CD14-positive monocyte (primary cell): Measurements from ENCODE around the gene STK33. TPM values are rescaled to one million over a fixed set of nuclear protein-coding genes. Genes with fewer than 3 reads are reported as not detected.

Source experiments
- DNase-seq, 3 donors: peaks; one replicate each; pipeline ENCODE4 v3.0.0-alpha.2; 2011 to 2022
- H2AFZ ChIP-seq: 2 replicates; pipeline ENCODE4 v1.6.0; 2012; ENCODE audit warnings: mild to moderate bottlenecking, low read depth, low read length, inconsistent platforms; ENCODE audit not compliant: insufficient read depth, poor library complexity, severe bottlenecking
- H3K27ac ChIP-seq, 2 donors: 1 replicate in 1 of 2; 2 replicates in 1 of 2; pipeline ENCODE4 v1.5.1; 2012 to 2013; ENCODE audit warnings: low read length in 2 of 2, control low read depth in 1 of 2, inconsistent platforms in 1 of 2, low read depth in 1 of 2, mild to moderate bottlenecking in 1 of 2
- H3K27me3 ChIP-seq, 2 donors: one replicate each; pipeline versions ENCODE4 v1.6.0 to v1.6.1; 2011 to 2013; ENCODE audit warnings: low read length in 2 of 2; ENCODE audit not compliant: control insufficient read depth in 2 of 2, insufficient read depth in 2 of 2
- H3K36me3 ChIP-seq, 2 donors: replicated peaks in 1 of 2; 1 replicate in 1 of 2; 2 replicates in 1 of 2; pipeline versions ENCODE4 v1.5.1 to v1.6.1; 2012 to 2013; ENCODE audit warnings: low read length in 2 of 2, control low read depth in 1 of 2, inconsistent platforms in 1 of 2, mild to moderate bottlenecking in 1 of 2; ENCODE audit not compliant: insufficient read depth in 2 of 2, control insufficient read depth in 1 of 2
- H3K4me1 ChIP-seq, 2 donors: 1 replicate in 1 of 2; 2 replicates in 1 of 2; pipeline versions ENCODE4 v1.5.1 to v1.6.1; 2012 to 2013; ENCODE audit warnings: low read length in 2 of 2, control low read depth in 1 of 2, inconsistent platforms in 1 of 2, mild to moderate bottlenecking in 1 of 2, moderate library complexity in 1 of 2; ENCODE audit not compliant: insufficient read depth in 2 of 2, control insufficient read depth in 1 of 2
- H3K4me2 ChIP-seq: replicated peaks from 2 replicates; pipeline ENCODE3; 2012; ENCODE audit warnings: low read length, moderate library complexity, mild to moderate bottlenecking; ENCODE audit not compliant: poor library complexity, severe bottlenecking; ENCODE audit errors: extremely low read depth
- H3K4me3 ChIP-seq, 3 experiments: fragments of 200-600 bp in 1 of 3; sonication (generic) in 1 of 3; replicated peaks in 1 of 3; 1 replicate in 2 of 3; 2 replicates in 1 of 3; pipeline ENCODE4 v1.5.1; 2011 to 2013; ENCODE audit warnings: low read length in 3 of 3, mild to moderate bottlenecking in 3 of 3, control low read depth in 2 of 3, low read depth in 2 of 3, inconsistent platforms in 1 of 3, moderate library complexity in 1 of 3
- H3K79me2 ChIP-seq: 2 replicates; pipeline ENCODE4 v1.6.0; 2012; ENCODE audit warnings: mild to moderate bottlenecking, control low read depth, inconsistent platforms, low read length, moderate library complexity; ENCODE audit not compliant: insufficient read depth
- H3K9ac ChIP-seq: 2 replicates; pipeline ENCODE4 v1.6.0; 2017; ENCODE audit warnings: low read length, mild to moderate bottlenecking; ENCODE audit not compliant: insufficient read depth, poor library complexity, severe bottlenecking
- H3K9me3 ChIP-seq, 2 donors: replicated peaks in 1 of 2; 1 replicate in 1 of 2; 2 replicates in 1 of 2; pipeline versions ENCODE4 v1.5.1 to v1.6.1; 2012 to 2013; ENCODE audit warnings: low read length in 2 of 2, control low read depth in 1 of 2; ENCODE audit not compliant: control insufficient read depth in 1 of 2, insufficient read depth in 1 of 2
- H4K20me1 ChIP-seq: 2 replicates; pipeline ENCODE4 v1.6.0; 2012; ENCODE audit warnings: mild to moderate bottlenecking, low read length, control low read depth, moderate library complexity; ENCODE audit not compliant: insufficient read depth
- H3K27ac Mint-ChIP-seq, 7 donors: one replicate each; pipeline ENCODE4 v1.8.0; 2020; ENCODE audit warnings: mild to moderate bottlenecking in 7 of 7, mixed read lengths in 7 of 7, moderate library complexity in 6 of 7, inconsistent platforms in 2 of 7
- H3K27me3 Mint-ChIP-seq, 3 donors: one replicate each; pipeline ENCODE4 v1.8.0; 2021 to 2022; ENCODE audit warnings: low read depth in 3 of 3, mild to moderate bottlenecking in 3 of 3, mixed read lengths in 3 of 3, moderate library complexity in 3 of 3, inconsistent platforms in 1 of 3
- H3K36me3 Mint-ChIP-seq, 2 donors: one replicate each; pipeline ENCODE4 v1.8.0; 2020; ENCODE audit warnings: mixed read lengths in 2 of 2, inconsistent platforms in 1 of 2, mild to moderate bottlenecking in 1 of 2
- H3K4me1 Mint-ChIP-seq: one replicate; pipeline ENCODE4 v1.8.0; 2020; ENCODE audit warnings: mild to moderate bottlenecking, mixed read lengths
- H3K4me3 Mint-ChIP-seq, 2 donors: one replicate each; pipeline ENCODE4 v1.8.0; 2020; ENCODE audit warnings: mild to moderate bottlenecking in 2 of 2, mixed read lengths in 2 of 2, moderate library complexity in 1 of 2
- H3K9me3 Mint-ChIP-seq, 7 donors: one replicate each; pipeline ENCODE4 v1.8.0; 2020 to 2022; ENCODE audit warnings: mixed read lengths in 7 of 7, mild to moderate bottlenecking in 6 of 7, moderate library complexity in 6 of 7, inconsistent platforms in 2 of 7
- WGBS: methylation state at CpG from one replicate; pipeline ENCODE4 v1.1.5; 2013; ENCODE audit warnings: missing lambda C conversion rate; ENCODE audit not compliant: insufficient coverage; 5-methylcytosine and 5-hydroxymethylcytosine counted together
- intact Hi-C, 2 donors: fragments of 100-400 bp; cut with micrococcal nuclease; formaldehyde crosslinking; loops; one replicate each; pipeline versions ENCODE4 v1.15.0 to v1.15.1; 2023
- polyA plus RNA-seq, 3 donors: library from polyadenylated mRNA; depleted of rRNA in 1 of 3; unstranded in 2 of 3; stranded (reverse) in 1 of 3; fragments of 300-500 nt in 2 of 3; fragments of >200 nt in 1 of 3; fragmentation: Illumina TruSeq in 2 of 3; gene quantifications; 1 replicate in 2 of 3; 2 replicates in 1 of 3; pipeline ENCODE4 v1.2.3, GENCODE V29; 2012 to 2021
- TF ChIP-seq, protein P1 (sequence below): fragments of 200-600 bp; IDR thresholded peaks from one replicate; pipeline ENCODE4 v1.8.0; 2022; ENCODE audit warnings: antibody characterized with exemption, mild to moderate bottlenecking

STK33 gene
- polyA plus RNA-seq, 3 donors, result not detected

DNA sequence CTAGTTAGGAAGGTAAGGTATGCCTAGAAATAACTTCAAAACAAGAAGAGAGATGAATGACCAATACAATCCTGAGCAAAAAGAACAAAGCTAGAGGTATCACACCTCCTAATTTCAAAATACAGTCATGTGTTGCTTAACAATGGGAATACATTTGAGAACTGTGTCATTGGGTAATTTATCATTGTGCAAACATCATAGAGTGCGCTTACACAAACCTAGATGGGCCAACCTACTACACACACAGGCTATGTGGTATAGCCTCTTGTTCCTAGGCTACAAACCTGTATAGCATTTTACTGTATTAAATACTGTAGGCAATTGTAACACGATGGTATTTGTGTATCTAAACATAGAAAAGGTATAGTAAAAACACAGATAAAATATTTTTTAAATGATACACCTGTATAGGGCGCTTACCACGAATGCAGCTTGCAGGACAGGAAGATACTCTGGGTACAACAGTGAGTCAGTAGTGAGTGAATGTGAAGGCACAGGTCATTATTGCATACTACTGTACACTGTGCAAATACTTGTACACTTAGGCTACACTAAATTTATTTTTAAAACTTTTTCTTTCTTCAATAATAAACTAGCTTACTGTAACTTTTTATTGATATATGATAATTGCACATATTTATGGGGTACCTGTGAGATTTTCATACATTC is 48.2 kb downstream of the STK33 start:
- H3K9me3 Mint-ChIP-seq, result peaks cover 0 to 10% (median 4%) of the 10 kb centered on the region in 7 donors
- H3K27me3 ChIP-seq, result no peaks in the 10 kb centered on the region
- no peaks in the 10 kb centered on the region for H3K36me3 ChIP-seq
- H3K27ac Mint-ChIP-seq, result no peak overlapping the region
- TF ChIP-seq, protein P1, sequence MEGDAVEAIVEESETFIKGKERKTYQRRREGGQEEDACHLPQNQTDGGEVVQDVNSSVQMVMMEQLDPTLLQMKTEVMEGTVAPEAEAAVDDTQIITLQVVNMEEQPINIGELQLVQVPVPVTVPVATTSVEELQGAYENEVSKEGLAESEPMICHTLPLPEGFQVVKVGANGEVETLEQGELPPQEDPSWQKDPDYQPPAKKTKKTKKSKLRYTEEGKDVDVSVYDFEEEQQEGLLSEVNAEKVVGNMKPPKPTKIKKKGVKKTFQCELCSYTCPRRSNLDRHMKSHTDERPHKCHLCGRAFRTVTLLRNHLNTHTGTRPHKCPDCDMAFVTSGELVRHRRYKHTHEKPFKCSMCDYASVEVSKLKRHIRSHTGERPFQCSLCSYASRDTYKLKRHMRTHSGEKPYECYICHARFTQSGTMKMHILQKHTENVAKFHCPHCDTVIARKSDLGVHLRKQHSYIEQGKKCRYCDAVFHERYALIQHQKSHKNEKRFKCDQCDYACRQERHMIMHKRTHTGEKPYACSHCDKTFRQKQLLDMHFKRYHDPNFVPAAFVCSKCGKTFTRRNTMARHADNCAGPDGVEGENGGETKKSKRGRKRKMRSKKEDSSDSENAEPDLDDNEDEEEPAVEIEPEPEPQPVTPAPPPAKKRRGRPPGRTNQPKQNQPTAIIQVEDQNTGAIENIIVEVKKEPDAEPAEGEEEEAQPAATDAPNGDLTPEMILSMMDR, result no peak
- H3K4me2 ChIP-seq, result no peak overlapping the region
- H4K20me1 ChIP-seq, result no peaks in the 10 kb centered on the region
- no peak overlapping the region for H3K4me3 Mint-ChIP-seq
- no peak overlapping the region for H3K27ac ChIP-seq
- no peaks in the 10 kb centered on the region for H3K36me3 Mint-ChIP-seq
- no peaks in the 10 kb centered on the region for H3K79me2 ChIP-seq
- DNase-seq, result peak in 1 of 3 donors; percentile 20
- no peaks in the 10 kb centered on the region for H3K9me3 ChIP-seq
- intact Hi-C loops, result no loop called here
- no peak overlapping the region for H3K4me3 ChIP-seq
- H2AFZ ChIP-seq, result no peak overlapping the region
- no peaks in the 10 kb centered on the region for H3K4me1 Mint-ChIP-seq
- H3K4me1 ChIP-seq, result no peaks in the 10 kb centered on the region
- peaks cover 0 to 1% (median 0%) of the 10 kb centered on the region in 3 donors for H3K27me3 Mint-ChIP-seq
- WGBS, result no CpG with 5 or more reads among the region's 4 CpGs
- no peak overlapping the region for H3K9ac ChIP-seq

DNA sequence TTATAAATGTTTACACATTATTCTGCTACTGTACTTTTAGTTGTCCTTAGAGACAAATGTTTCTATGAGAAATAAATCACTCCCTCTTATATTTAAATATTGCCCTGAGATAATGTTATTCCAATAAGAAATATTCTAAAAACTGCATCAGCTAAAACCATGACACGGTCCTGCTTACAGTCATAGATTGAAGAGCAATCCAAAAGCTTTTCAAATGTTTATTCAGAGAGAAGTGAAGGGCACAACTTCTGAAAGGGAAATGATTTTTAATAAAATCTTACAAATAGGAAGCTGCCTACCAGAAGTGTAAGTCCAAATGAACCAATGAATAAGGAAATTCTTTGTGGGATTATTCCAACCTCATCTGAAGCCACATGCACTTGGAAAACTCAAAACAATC is 49.2 kb downstream of the STK33 start:
- H3K4me3 ChIP-seq, result no peak overlapping the region
- no peak overlapping the region for H3K27ac ChIP-seq
- no peaks in the 10 kb centered on the region for H3K79me2 ChIP-seq
- Mint-ChIP-seq H3K9me3 (peaks cover 0 to 10% (median 4%) of the 10 kb centered on the region in 7 donors), H3K36me3 (no peaks in the 10 kb centered on the region), H3K27ac (no peak overlapping the region), H3K4me1 (no peaks in the 10 kb centered on the region), H3K27me3 (no peaks in the 10 kb centered on the region), H3K4me3 (no peak overlapping the region)
- H3K9me3 ChIP-seq, result no peaks in the 10 kb centered on the region
- WGBS, result no CpG with 5 or more reads among the region's 1 CpG
- H4K20me1 ChIP-seq, result no peaks in the 10 kb centered on the region
- intact Hi-C loops, result no loop called here
- H3K4me2 ChIP-seq, result no peak overlapping the region
- no peak overlapping the region for H2AFZ ChIP-seq
- TF ChIP-seq, protein P1, result no peak
- DNase-seq, result no peak
- H3K4me1 ChIP-seq, result no peaks in the 10 kb centered on the region
- H3K9ac ChIP-seq, result no peak overlapping the region
- H3K36me3 ChIP-seq, result no peaks in the 10 kb centered on the region
- H3K27me3 ChIP-seq, result no peaks in the 10 kb centered on the region
